ENCODE results near the gene LRMDA.

LRMDA gene

DNA sequence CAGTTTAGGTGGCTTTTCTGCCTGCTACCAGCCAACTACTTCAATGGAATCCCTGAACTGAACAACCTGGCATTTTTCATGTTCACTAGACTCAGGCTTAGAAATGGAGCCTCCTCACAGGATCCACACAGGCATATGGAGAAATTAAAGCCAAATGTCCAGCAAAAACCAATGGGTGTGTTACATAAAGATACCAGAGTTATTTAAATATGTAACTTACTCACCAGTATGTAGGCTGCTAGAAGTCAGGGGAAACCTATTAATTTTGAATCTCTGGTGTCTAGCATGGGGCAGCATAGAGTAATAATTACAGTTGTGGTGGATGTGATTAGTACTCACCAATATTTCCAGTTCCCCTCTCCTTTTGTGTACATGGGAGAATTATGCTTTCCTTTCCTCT lies 383.6 kb downstream of the LRMDA start:
- no peak for ATAC-seq (ENCODE audit: insufficient read depth, low read depth)
- no peak for TF ChIP-seq EZH2 (IDR thresholded peaks at IDR 0.05; ENCODE audit: borderline replicate concordance, low read depth, low read length, severe bottlenecking)
- TF ChIP-seq, protein P1, sequence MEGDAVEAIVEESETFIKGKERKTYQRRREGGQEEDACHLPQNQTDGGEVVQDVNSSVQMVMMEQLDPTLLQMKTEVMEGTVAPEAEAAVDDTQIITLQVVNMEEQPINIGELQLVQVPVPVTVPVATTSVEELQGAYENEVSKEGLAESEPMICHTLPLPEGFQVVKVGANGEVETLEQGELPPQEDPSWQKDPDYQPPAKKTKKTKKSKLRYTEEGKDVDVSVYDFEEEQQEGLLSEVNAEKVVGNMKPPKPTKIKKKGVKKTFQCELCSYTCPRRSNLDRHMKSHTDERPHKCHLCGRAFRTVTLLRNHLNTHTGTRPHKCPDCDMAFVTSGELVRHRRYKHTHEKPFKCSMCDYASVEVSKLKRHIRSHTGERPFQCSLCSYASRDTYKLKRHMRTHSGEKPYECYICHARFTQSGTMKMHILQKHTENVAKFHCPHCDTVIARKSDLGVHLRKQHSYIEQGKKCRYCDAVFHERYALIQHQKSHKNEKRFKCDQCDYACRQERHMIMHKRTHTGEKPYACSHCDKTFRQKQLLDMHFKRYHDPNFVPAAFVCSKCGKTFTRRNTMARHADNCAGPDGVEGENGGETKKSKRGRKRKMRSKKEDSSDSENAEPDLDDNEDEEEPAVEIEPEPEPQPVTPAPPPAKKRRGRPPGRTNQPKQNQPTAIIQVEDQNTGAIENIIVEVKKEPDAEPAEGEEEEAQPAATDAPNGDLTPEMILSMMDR (IDR thresholded peaks at IDR 0.05; ENCODE audit: borderline replicate concordance, extremely low read depth, low read length, poor library complexity, severe bottlenecking): no peak
- Histone ChIP-seq H4K20me1 (ENCODE audit: insufficient read depth, low read length) (no peaks in the 10 kb centered on the region), H3K27me3 (ENCODE audit: insufficient read depth, low read length, poor library complexity) (no peaks in the 10 kb centered on the region), H3K4me2 (ENCODE audit: insufficient read depth, low read length) (no peak overlapping the region), H3K9me3 (ENCODE audit: insufficient read depth, low read length, severe bottlenecking) (no peaks in the 10 kb centered on the region), H3K9ac (ENCODE audit: low read depth, low read length) (no peak overlapping the region), H3K79me2 (ENCODE audit: insufficient read depth, low read length) (no peaks in the 10 kb centered on the region), H3K4me3 (ENCODE audit: low read depth in 1 of 2, low read length in 2 of 2) (no peak overlapping the region), H3K27ac (ENCODE audit: low read length) (no peak overlapping the region), H3K36me3 (ENCODE audit: insufficient read depth, low read length) (no peaks in the 10 kb centered on the region), H3K4me1 (ENCODE audit: insufficient read depth, low read length) (no peaks in the 10 kb centered on the region), H2AFZ (ENCODE audit: low read depth, low read length) (no peak overlapping the region)
- no peak for DNase-seq

DNA sequence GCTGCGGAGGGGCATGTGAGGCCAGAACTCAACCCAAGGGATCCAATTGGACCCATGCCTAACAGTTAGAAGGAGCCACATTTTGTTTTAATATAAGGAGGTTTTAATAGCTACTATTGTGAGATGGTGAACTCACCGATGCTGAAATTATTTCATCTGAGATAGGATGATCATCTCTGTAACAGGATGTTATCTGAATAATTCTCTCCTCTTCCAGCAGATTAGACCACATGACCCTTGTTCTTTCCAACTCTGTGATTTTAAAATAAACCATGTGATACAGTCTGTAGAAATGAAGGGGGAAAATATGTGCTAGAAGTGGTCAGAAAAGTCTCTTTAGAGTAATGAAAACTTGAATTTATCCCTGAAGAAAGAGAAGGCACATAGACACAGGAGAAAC lies 385.8 kb downstream of the LRMDA start:
- Histone ChIP-seq H3K4me2 (ENCODE audit: insufficient read depth, low read length) (no peak overlapping the region), H3K4me1 (ENCODE audit: insufficient read depth, low read length) (no peaks in the 10 kb centered on the region), H3K9me3 (ENCODE audit: insufficient read depth, low read length, severe bottlenecking) (no peaks in the 10 kb centered on the region), H3K79me2 (ENCODE audit: insufficient read depth, low read length) (no peaks in the 10 kb centered on the region), H3K36me3 (ENCODE audit: insufficient read depth, low read length) (no peaks in the 10 kb centered on the region), H3K27me3 (ENCODE audit: insufficient read depth, low read length, poor library complexity) (no peaks in the 10 kb centered on the region), H3K4me3 (ENCODE audit: low read depth in 1 of 2, low read length in 2 of 2) (no peak overlapping the region), H3K27ac (ENCODE audit: low read length) (no peak overlapping the region), H2AFZ (ENCODE audit: low read depth, low read length) (no peak overlapping the region), H3K9ac (ENCODE audit: low read depth, low read length) (no peak overlapping the region), H4K20me1 (ENCODE audit: insufficient read depth, low read length) (no peaks in the 10 kb centered on the region)
- ATAC-seq (ENCODE audit: insufficient read depth, low read depth) (no peak), DNase-seq (no peak)
- no peak for TF ChIP-seq EZH2 (IDR thresholded peaks at IDR 0.05; ENCODE audit: borderline replicate concordance, low read depth, low read length, severe bottlenecking)
- TF ChIP-seq, protein P1 (IDR thresholded peaks at IDR 0.05; ENCODE audit: borderline replicate concordance, extremely low read depth, low read length, poor library complexity, severe bottlenecking): no peak

DNA sequence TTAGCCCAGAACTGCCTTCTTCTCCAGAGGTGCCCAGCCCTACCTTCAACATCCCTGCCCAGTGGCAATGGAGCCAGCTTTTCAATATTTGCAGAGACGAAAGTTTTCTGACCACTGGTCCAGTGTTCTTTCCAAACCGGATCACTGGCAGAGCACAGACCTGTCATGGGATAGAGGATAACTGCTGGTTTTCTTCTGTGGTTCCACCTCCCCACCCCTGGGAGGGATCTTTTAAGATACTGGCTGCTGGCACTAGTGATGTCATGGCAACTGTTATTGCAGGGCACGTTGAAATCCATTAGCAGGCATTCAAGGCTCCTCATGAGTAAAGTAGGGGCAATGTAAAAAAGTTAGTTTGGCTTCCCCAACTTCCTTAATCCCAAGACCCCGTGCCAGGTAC lies 387.1 kb downstream of the LRMDA start:
- no peaks in the 10 kb centered on the region for H3K27me3 ChIP-seq (ENCODE audit: insufficient read depth, low read length, poor library complexity)
- no peaks in the 10 kb centered on the region for H4K20me1 ChIP-seq (ENCODE audit: insufficient read depth, low read length)
- H3K4me2 ChIP-seq (ENCODE audit: insufficient read depth, low read length): no peak overlapping the region
- no peak overlapping the region for H3K4me3 ChIP-seq (ENCODE audit: low read depth in 1 of 2, low read length in 2 of 2)
- no peak for TF ChIP-seq EZH2 (IDR thresholded peaks at IDR 0.05; ENCODE audit: borderline replicate concordance, low read depth, low read length, severe bottlenecking)
- TF ChIP-seq, protein P1 (IDR thresholded peaks at IDR 0.05; ENCODE audit: borderline replicate concordance, extremely low read depth, low read length, poor library complexity, severe bottlenecking): no peak
- H3K79me2 ChIP-seq (ENCODE audit: insufficient read depth, low read length): no peaks in the 10 kb centered on the region
- H3K9ac ChIP-seq (ENCODE audit: low read depth, low read length): no peak overlapping the region
- no peaks in the 10 kb centered on the region for H3K9me3 ChIP-seq (ENCODE audit: insufficient read depth, low read length, severe bottlenecking)
- H3K36me3 ChIP-seq (ENCODE audit: insufficient read depth, low read length): no peaks in the 10 kb centered on the region
- no peak overlapping the region for H2AFZ ChIP-seq (ENCODE audit: low read depth, low read length)
- ATAC-seq (ENCODE audit: insufficient read depth, low read depth): no peak
- H3K4me1 ChIP-seq (ENCODE audit: insufficient read depth, low read length): no peaks in the 10 kb centered on the region
- DNase-seq: no peak
- no peak overlapping the region for H3K27ac ChIP-seq (ENCODE audit: low read length)

DNA sequence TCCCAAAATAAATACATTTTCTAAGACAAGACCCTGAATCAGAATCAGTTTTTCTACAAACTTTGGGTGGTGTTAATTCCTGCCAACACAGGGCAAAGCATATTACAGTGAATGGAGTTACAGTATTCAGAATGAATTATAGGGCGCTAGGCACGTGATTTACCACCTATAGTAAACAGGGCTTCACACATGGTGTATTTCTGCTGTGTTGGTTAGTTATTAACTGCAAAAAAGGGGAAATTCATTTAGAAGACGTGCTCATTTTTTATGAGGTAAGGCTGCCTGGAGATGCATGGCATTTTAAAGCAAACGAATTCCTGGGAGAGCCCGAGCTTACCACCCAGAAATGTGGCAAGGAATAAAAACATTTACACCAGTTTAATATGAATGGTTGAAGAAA lies 393.8 kb downstream of the LRMDA start:
- H3K4me3 ChIP-seq (ENCODE audit: low read depth in 1 of 2, low read length in 2 of 2): no peak overlapping the region
- H2AFZ ChIP-seq (ENCODE audit: low read depth, low read length): no peak overlapping the region
- no peaks in the 10 kb centered on the region for H3K9me3 ChIP-seq (ENCODE audit: insufficient read depth, low read length, severe bottlenecking)
- no peaks in the 10 kb centered on the region for H3K4me1 ChIP-seq (ENCODE audit: insufficient read depth, low read length)
- H3K79me2 ChIP-seq (ENCODE audit: insufficient read depth, low read length): no peaks in the 10 kb centered on the region
- TF ChIP-seq, protein P1 (IDR thresholded peaks at IDR 0.05; ENCODE audit: borderline replicate concordance, extremely low read depth, low read length, poor library complexity, severe bottlenecking): no peak
- no peak for TF ChIP-seq EZH2 (IDR thresholded peaks at IDR 0.05; ENCODE audit: borderline replicate concordance, low read depth, low read length, severe bottlenecking)
- no peak overlapping the region for H3K9ac ChIP-seq (ENCODE audit: low read depth, low read length)
- no peaks in the 10 kb centered on the region for H3K27me3 ChIP-seq (ENCODE audit: insufficient read depth, low read length, poor library complexity)
- H4K20me1 ChIP-seq (ENCODE audit: insufficient read depth, low read length): no peaks in the 10 kb centered on the region
- ATAC-seq (ENCODE audit: insufficient read depth, low read depth) (no peak), DNase-seq (no peak)
- no peak overlapping the region for H3K4me2 ChIP-seq (ENCODE audit: insufficient read depth, low read length)
- H3K27ac ChIP-seq (ENCODE audit: low read length): no peak overlapping the region
- H3K36me3 ChIP-seq (ENCODE audit: insufficient read depth, low read length): no peaks in the 10 kb centered on the region

All from DND-41 (cell line).